NCI-H446 treated with DMSO at 0.1 percent for 48 hours (cell line): ENCODE measurements around the gene MAST2.
"Not testable (repeated sequence)": the region's sequence is repeated elsewhere in the genome, so short reads cannot be mapped to it uniquely, and the experiment has no call there.

Experiments used
- DNase-seq: peaks from one replicate; lab custom pipeline; 2025; lab: John Stamatoyannopoulos, UW

The MAST2 gene

DNA sequence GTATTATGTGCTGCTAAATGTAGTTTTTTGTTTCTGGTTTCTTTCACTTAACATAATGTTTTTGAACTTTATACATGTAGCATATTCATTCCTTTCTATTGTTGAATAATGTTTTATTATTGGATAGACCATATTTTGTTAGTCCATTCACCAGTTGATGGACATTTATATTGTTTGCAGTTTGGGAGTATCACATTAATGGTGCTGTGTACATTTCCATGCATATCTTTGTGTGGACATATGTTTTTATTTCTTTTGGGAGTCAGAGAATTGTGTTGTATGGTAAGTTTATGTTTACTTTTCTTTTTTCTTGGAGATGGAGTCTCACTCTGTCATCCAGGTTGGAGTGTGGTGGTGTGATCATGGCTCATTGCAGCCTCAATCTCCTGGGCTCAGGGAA lies 134.6 kb downstream of the MAST2 start:
- DNase-seq = no peak

DNA sequence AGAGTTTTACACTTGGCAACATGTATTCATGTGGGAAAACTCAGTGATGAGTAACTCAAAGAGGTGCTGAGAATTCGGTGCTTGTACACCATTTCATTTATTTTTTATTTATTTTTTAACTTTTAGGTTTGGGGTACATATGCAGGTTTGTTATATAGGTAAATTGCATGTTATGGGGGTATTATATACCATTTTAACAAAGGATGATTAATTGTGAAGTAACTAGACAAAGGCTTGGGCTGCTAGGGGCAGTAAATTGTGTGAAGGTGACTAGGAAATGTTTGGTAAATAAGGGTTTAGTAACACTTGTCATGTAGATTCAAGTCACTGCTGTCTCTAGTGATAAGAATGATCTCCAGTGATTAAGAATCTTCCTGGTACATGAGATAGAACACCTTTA lies 139.0 kb downstream of the MAST2 start:
- DNase-seq = no peak

DNA sequence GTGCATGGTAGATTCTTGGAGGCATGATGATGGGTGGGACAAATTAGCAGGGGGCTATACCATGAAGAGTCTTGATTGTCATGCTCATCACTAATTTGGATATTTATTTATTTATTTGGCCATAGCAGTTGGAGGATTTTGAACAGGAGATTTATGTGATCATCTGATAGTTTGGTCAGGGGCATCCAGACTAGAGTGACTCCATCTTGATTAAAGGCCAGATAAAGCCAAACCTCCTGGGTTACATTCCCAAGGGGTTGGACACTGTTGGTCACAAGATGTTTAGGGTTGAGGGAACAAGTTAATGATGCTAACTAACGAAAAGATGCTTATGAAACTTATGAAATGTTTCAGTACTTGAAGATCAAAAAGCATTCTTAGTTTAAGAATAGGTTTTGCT lies 139.8 kb downstream of the MAST2 start:
- no peak for DNase-seq

DNA sequence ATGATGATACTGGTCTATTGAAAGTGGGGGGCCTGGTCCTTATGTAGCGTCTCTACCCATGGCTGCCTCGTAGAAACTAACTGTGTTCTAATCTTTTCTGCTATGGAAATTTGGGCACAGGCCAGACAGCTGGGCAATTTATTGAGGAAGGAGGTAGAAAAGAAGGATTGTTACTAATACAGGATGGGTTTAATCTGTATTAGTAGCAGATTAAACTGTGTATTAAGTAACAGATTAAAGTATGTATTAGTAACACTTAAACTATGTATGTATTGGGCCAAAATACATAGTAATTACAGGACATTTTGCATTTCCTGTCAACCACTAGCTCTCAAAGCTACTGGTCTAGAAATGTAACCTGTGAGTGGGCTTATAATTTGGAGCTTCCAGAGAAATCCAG lies 142.0 kb downstream of the MAST2 start:
- DNase-seq = no peak

DNA sequence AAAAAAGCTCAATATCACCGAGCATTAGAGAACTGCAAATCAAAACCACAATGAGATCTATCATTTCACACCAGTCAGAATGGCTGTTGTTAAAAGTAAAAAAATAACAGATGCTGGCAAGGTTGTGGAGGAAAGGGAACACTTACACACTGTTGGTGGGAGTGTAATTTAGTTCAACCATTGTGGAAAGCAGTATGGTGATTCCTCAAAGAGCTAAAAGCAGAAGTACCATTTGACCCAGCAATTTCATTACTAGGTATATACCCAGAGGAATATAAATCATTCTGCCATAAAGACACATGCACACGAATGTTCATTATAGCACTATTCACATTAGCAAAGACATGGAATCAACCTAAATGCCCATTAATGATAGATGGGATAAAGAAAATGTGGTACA lies 146.1 kb downstream of the MAST2 start:
- not testable (repeated sequence) for DNase-seq

DNA sequence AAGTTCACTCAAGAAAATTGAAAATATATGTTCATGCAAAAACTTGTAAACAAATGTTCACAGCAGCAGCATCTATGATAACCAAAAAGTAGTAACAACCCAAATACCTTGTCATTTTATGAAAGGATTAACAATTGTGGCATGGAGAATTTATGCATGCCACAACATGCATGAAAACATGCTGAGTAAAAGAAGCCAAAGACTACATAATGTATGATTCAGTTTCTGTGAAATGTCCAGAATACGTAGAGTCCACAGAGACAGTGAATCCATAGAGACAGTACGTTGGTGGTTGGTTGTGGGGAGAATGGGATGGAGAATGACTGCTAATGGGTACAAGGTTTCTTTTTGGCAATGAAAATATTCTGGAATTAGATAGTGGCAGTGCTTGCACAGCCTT lies 148.7 kb downstream of the MAST2 start:
- no peak for DNase-seq

DNA sequence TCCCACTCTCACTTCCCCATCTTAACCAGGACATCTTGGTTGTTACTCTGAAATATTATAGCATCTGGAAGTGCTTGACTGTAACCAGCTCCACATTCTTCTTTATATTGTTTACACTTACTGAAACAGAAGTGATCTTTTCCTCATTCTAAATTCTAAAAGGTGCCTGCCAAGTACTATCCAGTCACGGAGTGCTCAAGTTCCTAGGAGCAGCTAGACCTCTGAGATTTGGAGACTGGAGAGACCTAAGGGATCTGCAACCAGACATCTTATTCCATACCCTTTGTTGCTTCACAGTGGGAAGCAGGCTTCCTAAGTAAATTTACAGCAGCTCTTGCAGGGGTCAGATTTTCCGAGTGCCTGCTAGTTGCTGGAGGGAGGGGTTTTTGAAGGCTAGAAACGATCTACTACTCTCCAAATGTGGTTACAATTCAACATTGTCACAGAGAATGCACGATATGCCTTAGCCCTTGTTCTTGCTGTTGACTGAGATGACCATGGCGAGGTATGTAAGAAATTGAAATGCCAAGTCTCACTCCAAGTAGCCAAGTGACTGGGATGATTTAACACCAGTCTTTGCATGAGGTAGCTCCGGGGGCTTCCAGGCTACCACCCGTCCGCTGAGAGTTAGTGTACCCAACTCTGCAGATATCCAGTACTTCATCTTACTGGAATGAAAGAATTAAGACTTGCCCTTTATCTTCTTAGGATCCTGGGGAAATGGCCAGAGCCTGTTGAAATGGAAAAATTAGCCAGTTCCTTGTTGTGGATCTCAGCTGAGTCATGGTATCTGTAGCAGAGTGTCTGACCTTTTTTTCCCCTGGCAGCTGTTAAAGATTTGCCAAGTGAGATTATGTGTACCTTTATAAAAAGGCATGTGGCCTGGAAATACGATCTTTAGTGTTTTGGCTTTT lies 150.8 kb downstream of the MAST2 start:
- DNase-seq = no peak

DNA sequence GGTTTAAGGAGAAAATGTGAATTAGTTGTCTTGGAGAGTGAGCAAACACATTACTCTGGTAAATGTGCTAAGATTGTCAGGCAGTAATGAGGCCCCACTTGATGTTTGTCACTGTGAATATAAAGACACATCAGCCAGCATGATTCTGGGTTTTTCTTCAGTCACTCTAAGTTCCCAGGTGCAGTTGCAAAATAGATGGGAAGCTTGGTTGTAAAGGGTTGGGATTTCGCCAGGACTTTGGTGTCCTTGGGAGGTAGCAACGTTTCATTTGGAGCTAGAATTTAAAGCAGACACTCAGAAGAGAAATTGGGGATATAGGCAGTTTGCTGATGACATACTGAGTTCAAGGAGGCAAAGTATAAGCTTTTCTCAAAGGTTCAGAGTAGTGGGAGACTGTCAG lies 154.3 kb downstream of the MAST2 start:
- no peak for DNase-seq

DNA sequence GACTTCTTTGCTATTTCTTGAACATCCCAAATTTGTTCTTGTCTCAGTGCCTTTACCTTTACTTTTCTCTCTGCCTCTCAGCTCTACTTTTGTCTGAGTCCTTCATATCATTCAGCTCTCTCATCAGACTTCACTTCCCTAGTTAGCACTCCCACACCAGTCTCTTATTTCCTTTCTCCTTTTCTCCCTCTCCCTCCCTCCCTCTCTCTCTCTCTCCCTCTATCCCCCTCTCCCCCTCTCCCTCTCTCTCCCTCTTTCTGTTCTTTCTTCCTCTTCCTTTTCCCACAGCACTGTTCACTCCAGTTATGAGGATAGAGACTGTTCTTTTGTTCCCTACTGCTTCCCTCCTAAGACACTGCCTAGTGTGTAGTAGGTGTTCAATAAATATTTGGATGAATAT lies 154.9 kb downstream of the MAST2 start:
- no peak for DNase-seq

DNA sequence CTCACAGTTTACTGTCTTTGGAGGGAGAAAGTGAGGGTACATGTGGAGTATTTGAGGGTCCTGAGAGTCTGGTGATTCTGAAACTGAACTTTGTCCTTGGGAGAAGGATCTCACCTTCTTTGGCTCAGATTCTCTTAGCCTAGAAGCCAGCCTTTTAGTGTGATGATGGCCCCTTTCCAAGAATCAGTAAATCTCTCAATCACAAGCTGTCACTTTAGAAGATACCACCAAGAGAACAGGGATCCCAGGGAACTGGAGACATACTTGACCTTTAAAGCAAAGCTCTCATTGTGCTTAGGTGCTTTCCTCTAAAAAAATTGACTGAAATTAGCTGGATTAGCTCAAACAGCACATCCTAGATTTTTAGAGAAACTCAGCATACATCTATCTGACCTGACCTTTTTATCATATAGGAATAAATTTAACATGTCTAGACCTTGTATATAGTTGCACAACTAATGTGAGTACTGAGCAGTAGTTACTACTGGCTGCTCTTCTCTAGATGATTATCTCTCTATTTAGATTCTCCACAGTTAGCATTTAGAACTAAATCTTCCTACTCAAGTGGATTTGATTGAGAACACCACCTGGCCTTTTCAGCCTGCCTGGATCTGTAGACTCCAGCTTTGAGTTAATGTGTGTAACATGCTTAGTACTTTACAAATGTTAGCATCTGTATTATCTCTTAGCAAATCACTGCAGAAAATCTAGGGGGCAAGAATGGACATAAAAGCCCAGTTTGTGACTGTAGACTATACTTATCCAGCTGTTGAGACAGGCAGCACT lies 157.7 kb downstream of the MAST2 start:
- no peak for DNase-seq

DNA sequence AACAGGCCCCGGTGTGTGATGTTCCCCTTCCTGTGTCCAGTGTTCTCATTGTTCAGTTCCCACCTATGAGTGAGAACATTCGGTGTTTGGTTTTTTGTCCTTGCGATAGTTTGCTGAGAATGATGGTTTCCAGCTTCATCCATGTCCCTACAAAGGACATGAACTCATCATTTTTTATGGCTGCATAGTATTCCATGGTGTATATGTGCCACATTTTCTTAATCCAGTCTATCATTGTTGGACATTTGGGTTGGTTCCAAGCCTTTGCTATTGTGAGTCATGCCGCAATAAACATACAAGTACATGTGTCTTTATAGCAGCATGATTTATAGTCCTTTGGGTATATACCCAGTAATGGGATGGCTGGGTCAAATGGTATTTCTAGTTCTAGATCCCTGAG lies 158.5 kb downstream of the MAST2 start:
- DNase-seq = not testable (repeated sequence)

DNA sequence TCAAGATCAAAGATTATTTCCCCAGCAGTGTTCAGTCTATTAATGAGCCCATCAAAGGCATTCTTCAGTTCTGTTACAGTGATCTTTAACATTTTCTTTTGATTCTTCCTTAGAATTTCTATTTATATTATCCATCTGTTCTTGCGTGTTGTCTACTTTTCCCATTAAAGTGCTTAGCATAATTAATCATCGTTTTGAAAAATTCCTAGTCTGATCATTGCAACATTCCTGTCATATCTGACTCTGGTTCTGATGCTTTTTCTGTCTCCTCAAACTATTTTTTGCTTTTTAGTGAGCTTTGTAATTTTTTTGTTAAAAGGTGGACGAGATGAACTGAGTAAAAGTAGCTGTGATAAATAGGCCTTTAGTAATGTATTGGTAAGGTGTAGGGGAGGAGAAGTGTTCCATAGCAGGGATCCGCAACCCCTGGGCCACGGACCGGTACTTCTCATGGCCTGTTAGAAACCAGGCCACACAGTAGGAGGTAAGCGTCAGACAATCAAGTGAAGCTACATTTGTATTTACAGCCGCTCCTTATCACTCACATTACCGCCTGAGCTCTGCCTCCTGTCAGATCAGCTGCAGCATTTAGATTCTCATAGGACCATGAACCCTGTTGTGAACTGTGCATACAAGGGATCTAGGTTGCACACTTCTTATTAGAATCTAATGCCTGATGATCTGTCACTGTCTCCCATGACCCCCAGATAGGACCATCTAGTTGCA lies 165.7 kb downstream of the MAST2 start:
- no peak for DNase-seq

DNA sequence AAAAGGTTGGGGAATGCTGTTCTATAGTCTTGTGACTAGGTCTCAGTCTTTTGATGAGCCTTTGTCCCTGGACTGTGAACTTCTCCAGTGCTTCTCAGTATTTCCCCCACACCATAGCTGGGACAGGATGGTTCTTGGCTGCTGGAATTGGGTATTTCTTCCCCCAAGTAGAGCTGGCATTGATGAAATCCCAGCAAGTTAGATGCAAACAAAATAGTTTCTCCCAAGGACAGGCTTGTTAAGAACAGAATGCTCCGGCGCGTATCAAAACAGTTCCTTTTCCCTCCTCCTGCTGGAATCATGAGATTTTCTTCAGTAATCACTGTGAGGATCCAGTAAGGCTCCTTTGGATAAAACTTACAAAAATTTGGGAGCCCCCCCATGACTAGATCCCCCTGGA lies 166.5 kb downstream of the MAST2 start:
- no peak for DNase-seq

DNA sequence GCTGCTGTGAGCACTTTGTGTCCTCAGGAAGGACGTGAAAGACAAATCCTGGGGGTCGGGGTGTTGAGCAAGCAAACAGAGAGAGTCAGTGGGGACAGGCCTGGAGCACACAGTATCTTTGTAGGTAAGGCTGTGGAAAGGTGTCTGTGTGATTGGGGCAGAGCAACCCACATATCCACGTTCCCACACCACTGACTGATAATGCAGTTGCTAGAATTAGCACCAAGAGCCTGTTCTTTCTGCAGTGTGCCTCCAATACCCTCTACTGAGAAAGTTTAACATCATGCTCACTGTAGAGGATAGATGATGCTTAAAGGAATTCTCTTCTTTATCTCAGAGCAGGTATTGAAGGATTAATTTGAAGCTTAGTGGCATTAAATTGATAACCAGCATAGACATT lies 167.9 kb downstream of the MAST2 start:
- no peak for DNase-seq

DNA sequence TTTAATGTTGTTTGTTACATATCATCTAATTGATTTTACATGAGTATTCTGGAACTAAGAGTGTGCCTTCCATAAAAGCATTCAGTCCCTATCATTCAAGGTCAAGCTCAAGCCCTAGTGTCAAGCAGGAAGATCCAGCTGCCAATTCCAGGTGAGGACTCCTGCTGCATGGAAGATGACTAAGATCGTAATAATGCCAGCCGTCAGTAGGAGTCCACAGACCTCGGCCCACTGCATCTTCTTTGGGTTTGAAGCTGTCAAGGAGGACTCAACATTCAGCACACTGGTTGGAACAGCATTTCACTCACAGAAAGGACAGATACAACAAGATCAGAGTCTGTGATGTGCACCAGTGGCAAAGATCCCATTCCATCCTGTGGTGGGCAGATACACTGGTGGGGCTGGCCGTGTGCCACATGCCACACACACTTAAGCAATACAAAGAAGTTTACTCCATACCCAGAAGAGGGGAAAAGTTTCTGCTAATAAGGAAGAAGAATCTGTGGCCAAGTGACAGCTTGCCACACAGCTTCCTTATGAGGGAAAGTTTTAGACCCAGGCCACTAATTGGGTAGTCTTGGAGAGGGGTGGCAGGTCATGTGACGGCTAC lies 168.6 kb downstream of the MAST2 start:
- DNase-seq = no peak

DNA sequence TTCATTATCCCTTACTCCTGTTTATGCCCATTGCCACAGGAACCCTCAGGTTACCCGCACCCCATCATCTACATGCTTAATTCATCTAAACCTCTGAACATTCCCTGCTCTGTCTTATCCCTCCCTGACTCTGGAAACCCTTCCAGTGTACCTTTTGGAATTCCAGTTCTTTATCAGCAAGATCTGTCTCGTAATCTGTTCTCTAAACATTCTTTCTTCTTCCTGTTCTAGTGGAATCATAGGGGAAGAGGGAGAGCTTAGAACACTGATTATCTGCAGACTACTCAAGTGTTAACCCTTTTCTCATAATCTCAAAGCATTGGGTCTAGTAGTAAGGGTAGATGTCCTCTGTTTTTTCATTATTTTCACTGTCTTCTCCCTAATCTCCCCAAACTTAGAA lies 169.2 kb downstream of the MAST2 start:
- DNase-seq = no peak

DNA sequence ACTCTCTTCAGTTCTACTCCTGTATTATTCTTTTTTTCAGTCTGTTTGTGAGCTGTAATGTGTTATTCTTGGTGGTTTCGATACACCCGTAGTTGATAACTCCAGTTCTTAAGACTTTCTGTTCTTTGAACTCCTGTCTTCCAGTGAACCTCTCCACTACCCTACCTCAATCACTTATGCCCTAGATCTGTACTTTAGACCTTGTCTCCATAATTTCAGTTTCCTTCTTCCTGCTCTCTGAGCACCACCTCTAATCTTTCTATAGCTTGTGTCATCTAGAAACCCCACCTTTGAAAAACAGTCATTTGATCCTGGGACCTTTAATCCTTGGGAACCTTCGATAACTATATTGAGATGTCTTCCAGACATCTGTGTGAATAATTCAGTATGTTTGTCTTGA lies 169.7 kb downstream of the MAST2 start:
- DNase-seq = no peak

DNA sequence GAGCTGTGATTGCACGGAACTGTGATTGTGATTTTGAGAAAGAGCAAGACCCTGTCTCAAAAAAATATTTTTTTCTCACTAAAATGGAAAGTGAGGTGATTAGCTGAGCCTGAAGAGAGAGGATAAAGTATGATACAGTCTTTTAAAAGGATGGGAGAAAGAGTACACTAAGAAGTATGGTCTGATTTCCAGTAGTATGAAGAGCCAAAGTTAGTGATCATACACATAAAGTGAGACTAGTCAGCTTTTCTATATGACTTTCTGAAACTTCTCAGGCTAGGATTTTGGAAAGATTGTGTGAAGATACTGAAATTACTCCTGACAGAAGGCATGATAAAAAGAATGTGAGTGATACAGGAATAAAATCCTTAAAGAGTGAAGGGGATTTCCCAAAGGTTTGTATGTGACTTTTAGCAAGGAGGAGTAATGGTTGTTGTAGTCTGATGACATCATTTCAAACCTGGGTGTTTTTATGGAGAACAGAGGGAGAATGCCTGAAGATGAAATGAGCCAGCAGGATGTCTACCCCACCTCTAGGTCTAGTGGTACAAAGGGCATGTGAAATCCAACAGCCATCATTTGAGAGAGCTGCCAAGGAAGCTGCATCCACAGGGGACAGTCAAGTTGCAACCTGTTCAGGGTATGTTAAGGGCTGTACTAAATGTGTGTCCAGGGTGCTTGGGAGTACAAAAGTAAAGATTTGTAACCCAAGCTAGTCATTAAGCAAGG lies 171.3 kb downstream of the MAST2 start:
- no peak for DNase-seq

DNA sequence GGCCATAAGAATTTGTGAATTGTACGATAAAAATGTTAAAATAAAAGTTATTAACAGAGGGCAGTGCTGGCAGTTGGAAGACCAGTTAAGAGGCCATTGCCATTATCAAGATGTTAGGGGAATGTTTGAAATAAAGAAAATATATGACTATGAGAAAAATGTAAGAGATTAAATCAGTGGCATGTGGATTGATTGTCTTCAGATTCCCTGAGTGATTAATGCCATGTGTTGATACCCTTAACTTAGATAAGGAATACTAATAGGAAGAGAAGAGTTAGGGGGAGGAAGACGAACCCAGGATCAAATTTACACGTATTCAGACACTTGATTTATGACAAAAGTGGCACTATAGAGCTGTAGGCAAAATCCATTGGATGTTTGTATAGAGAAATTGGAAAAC lies 173.2 kb downstream of the MAST2 start:
- no peak for DNase-seq

DNA sequence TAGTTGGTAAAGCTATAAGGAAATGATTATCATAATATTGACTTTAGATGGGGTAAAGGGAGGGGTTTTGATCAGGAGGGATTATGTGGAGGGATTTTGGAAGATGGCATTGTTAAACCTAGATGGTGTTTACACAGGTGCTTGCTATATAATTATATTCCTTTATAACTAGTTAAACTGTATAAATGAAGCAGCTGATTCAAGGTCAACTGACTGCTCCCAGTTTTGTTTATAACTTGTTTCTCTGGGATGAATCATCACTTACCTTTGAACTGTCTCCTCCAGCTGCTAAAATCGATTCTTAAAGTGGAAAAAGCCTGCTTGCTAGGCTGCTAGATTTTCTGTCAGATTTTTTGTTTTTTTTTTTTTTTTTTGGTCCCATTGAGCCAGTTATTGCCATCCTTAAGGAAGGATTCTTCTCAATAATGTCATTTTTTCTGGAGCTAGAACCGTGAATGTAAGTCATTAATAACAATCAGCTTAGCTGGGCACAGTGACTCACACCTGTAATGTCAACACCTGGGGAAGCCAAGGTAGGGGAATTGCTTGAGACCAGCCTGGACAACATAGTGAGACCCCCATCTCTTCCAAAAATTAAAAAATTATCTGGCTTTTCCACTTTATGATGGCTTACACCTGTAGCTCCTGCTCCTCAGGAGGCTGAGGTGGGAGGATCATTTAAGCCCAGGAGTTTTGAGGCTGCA lies 175.8 kb downstream of the MAST2 start:
- DNase-seq = no peak

DNA sequence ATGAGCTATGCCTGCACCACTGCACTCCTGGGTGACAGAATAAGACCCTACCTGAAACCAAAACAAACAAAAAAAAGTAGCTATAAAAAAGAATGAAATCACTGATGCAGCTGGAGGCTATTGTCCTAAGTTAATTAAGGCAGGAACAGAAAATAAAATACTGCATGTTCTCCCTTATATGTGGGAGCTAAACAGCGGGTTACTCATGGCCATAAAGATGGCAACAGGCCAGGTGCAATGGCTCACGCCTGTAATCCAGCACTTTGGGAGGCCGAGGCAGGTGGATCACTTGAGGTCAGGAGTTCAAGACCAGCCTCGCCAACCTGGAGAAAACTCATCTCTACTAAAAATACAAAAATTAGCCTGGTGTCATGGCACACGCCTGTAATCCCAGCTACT lies 176.4 kb downstream of the MAST2 start:
- no peak for DNase-seq
